ENCODE results near the gene DMPK. TPM values are rescaled to one million over a fixed set of nuclear protein-coding genes. Genes with fewer than 3 reads are reported as not detected.

DMPK gene
- total and polyA plus RNA-seq, 2 experiments from 2014 or later, result 9.8 to 24.0 TPM

- Histone ChIP-seq H3K79me2 (replicated peaks; ENCODE audit: insufficient read depth) (no peaks in the 10 kb centered on the region), H3K4me1 (ENCODE audit: insufficient read depth) (no peaks in the 10 kb centered on the region; the same call in 1 of the 2 replicates), H4K20me1 (replicated peaks; ENCODE audit: insufficient read depth) (no peaks in the 10 kb centered on the region), H3K36me3 (ENCODE audit: insufficient read depth) (no peaks in the 10 kb centered on the region), H3K9me2 (ENCODE audit: insufficient read depth) (no peaks in the 10 kb centered on the region; the same call in 1 of the 2 replicates), H3K4me3 (no peak overlapping the region), H3K27ac (ENCODE audit: low read depth) (no peak overlapping the region), H3K27me3 (ENCODE audit: insufficient read depth) (no peaks in the 10 kb centered on the region), H3K4me2 (no peak overlapping the region), H2AFZ (0 out of 2 replicates have a peak overlapping the region, but pooled peaks have one; percentile 66), H3F3A (replicated peaks; ENCODE audit: low read depth) (0 out of 2 replicates have a peak, but pooled peaks cover 7% of the 10 kb centered on the region)
- no peaks in the 10 kb centered on the region for H3K9me3 Mint-ChIP-seq
- H3K27ac Mint-ChIP-seq, result no peak overlapping the region
- no peaks in the 10 kb centered on the region for H3K36me3 Mint-ChIP-seq (ENCODE audit: low read depth)
- DNase-seq (ENCODE audit: low spot score) (no peak), ATAC-seq (peak; percentile 38; the same call in 2 of the 3 replicates)
- TF ChIP-seq CREB1 (CRISPR knock-in tag; IDR thresholded peaks at IDR 0.05; ENCODE audit: low read depth) (no peak), NANOG (IDR thresholded peaks at IDR 0.05; ENCODE audit: borderline replicate concordance) (no peak), ETS1 (IDR thresholded peaks at IDR 0.05) (no peak), JUNB (IDR thresholded peaks at IDR 0.05; ENCODE audit: unreplicated experiment) (no peak), ZNF462 (CRISPR knock-in tag; IDR thresholded peaks at IDR 0.05) (no peak), POLR2AphosphoS5 (IDR thresholded peaks at IDR 0.05; ENCODE audit: low read depth) (no peak), STAT1 (IDR thresholded peaks at IDR 0.05; ENCODE audit: unreplicated experiment) (no peak), ZNF331 (CRISPR knock-in tag; IDR thresholded peaks at IDR 0.05; ENCODE audit: low read depth) (no peak), CTCF (conservative IDR thresholded peaks at IDR 0.05; ENCODE audit: low read depth in 2 of 2) (no peak), REST (IDR thresholded peaks at IDR 0.05; ENCODE audit: unreplicated experiment) (no peak), EZH2phosphoT487 (IDR thresholded peaks at IDR 0.05; ENCODE audit: unreplicated experiment) (no peak), EZH2 (IDR thresholded peaks at IDR 0.05; ENCODE audit: low read depth, unreplicated experiment) (no peak), ZNF114 (CRISPR knock-in tag; IDR thresholded peaks at IDR 0.05) (no peak)
- H3K4me3 Mint-ChIP-seq, result no peak overlapping the region
- peaks cover 8% of the 10 kb centered on the region for H3K27me3 Mint-ChIP-seq (ENCODE audit: insufficient read depth, low read depth, poor library complexity)
- H3K4me1 Mint-ChIP-seq, result no peaks in the 10 kb centered on the region; the same call in 2 of the 3 replicates
These were observed 39.3 kb downstream of the DMPK start for GRCh38 chr19:45742969-45743368.

Data from GM23338 (cell line).